WTC11 (cell line): Measurements from ENCODE around the gene SCYL1. TPM values are rescaled to one million over a fixed set of nuclear protein-coding genes. Genes with fewer than 3 reads are reported as not detected.
"Not testable (repeated sequence)": the region's sequence is repeated elsewhere in the genome, so short reads cannot be mapped to it uniquely, and the experiment has no call there.

ENCODE experiments used
- ATAC-seq: fragments of 200-7000 bp; cut with Tn5 transposase; 2 replicates; pipeline ENCODE4 v1.10.0; 2021; ENCODE audit warnings: mild to moderate bottlenecking, moderate library complexity
- CTCF ChIA-PET: fragments of 300-600 bp; sonication (Branson Sonifier 250); formaldehyde crosslinking; loops from one replicate; lab custom pipeline; 2021; ENCODE audit warnings: antibody characterized with exemption; lab: Charles Lee
- POLR2A ChIA-PET: fragments of 350-600 bp; sonication (Branson Sonifier 250); formaldehyde crosslinking; loops from one replicate; lab custom pipeline; 2021; ENCODE audit warnings: antibody characterized with exemption; lab: Charles Lee
- DNase-seq: peaks from one replicate; pipeline ENCODE4 v3.0.0; 2021; ENCODE audit warnings: low spot score
- H3K27ac Mint-ChIP-seq: 2 replicates; pipeline ENCODE4 v1.8.0; 2021; ENCODE audit warnings: mixed read lengths
- H3K27me3 Mint-ChIP-seq: 2 replicates; pipeline ENCODE4 v1.8.0; 2021; ENCODE audit warnings: low read depth, mild to moderate bottlenecking, moderate library complexity, mixed read lengths
- H3K36me3 Mint-ChIP-seq: 2 replicates; pipeline ENCODE4 v1.8.0; 2021; ENCODE audit warnings: mixed read lengths
- H3K4me1 Mint-ChIP-seq: 2 replicates; pipeline ENCODE4 v1.8.0; 2022; ENCODE audit warnings: mixed read lengths
- H3K4me3 Mint-ChIP-seq: 2 replicates; pipeline ENCODE4 v1.8.0; 2021; ENCODE audit warnings: mild to moderate bottlenecking, moderate library complexity, mixed read lengths
- H3K9me3 Mint-ChIP-seq: 2 replicates; pipeline ENCODE4 v1.8.0; 2021; ENCODE audit warnings: mixed read lengths
- ESRRA ChIP-seq: sonication (generic); formaldehyde crosslinking; IDR thresholded peaks from 2 replicates; pipeline ENCODE4 v1.8.1; 2022; ENCODE audit warnings: mild to moderate bottlenecking, missing genetic modification reagents, borderline replicate concordance
- FOXP1 ChIP-seq: sonication (generic); formaldehyde crosslinking; IDR thresholded peaks from 2 replicates; pipeline ENCODE4 v1.8.0; 2022; ENCODE audit warnings: missing genetic modification reagents, mild to moderate bottlenecking, moderate library complexity, borderline replicate concordance
- GABPB1 ChIP-seq: sonication (generic); formaldehyde crosslinking; IDR thresholded peaks from 2 replicates; pipeline ENCODE4 v1.8.1; 2023; ENCODE audit warnings: mild to moderate bottlenecking, missing genetic modification reagents
- HMGA2 ChIP-seq: fragments of 250-450 bp; sonication (Bioruptor Pico); IDR thresholded peaks from 2 replicates; pipeline ENCODE4 v1.4.0; 2021; ENCODE audit warnings: mild to moderate bottlenecking, moderate library complexity
- IRF2 ChIP-seq: sonication (generic); formaldehyde crosslinking; IDR thresholded peaks from 2 replicates; pipeline ENCODE4 v1.8.0; 2022; ENCODE audit warnings: low read depth, missing genetic modification reagents, borderline replicate concordance
- JAZF1 ChIP-seq: fragments of 250-450 bp; sonication (Bioruptor Pico); IDR thresholded peaks from 2 replicates; pipeline ENCODE4 v1.9.0; 2021; ENCODE audit warnings: moderate library complexity, mild to moderate bottlenecking, inconsistent platforms
- KAT7 ChIP-seq: sonication (generic); formaldehyde crosslinking; IDR thresholded peaks from 2 replicates; pipeline ENCODE4 v1.8.1; 2023; ENCODE audit warnings: missing genetic modification reagents, mild to moderate bottlenecking, borderline replicate concordance
- NFYB ChIP-seq: sonication (generic); formaldehyde crosslinking; conservative IDR thresholded peaks from 2 replicates; pipeline ENCODE4 v1.8.0; 2022; ENCODE audit warnings: low read depth, missing genetic modification reagents
- NR1H2 ChIP-seq: sonication (generic); formaldehyde crosslinking; IDR thresholded peaks from 2 replicates; pipeline ENCODE4 v1.9.0; 2021; ENCODE audit warnings: mild to moderate bottlenecking, moderate library complexity, missing genetic modification reagents
- NR2C2 ChIP-seq: sonication (generic); formaldehyde crosslinking; IDR thresholded peaks from 2 replicates; pipeline ENCODE4 v1.8.0; 2022; ENCODE audit warnings: mild to moderate bottlenecking, missing genetic modification reagents
- PRDM15 ChIP-seq: sonication (generic); formaldehyde crosslinking; IDR thresholded peaks from 2 replicates; pipeline ENCODE4 v1.8.0; 2022; ENCODE audit warnings: missing genetic modification reagents
- PRRX2 ChIP-seq: fragments of 250-450 bp; sonication (Bioruptor Pico); IDR thresholded peaks from 2 replicates; pipeline ENCODE4 v1.8.0; 2021; ENCODE audit warnings: mild to moderate bottlenecking
- SOX15 ChIP-seq: fragments of 250-450 bp; sonication (Bioruptor Pico); IDR thresholded peaks from 2 replicates; pipeline ENCODE4 v1.9.0; 2021; ENCODE audit warnings: mild to moderate bottlenecking
- SP1 ChIP-seq: sonication (generic); formaldehyde crosslinking; conservative IDR thresholded peaks from 2 replicates; pipeline ENCODE4 v1.8.1; 2022; ENCODE audit warnings: missing genetic modification reagents
- TEAD1 ChIP-seq: sonication (generic); formaldehyde crosslinking; IDR thresholded peaks from 2 replicates; pipeline ENCODE4 v1.8.0; 2022; ENCODE audit warnings: mild to moderate bottlenecking, missing genetic modification reagents
- ZNF396 ChIP-seq: fragments of 250-450 bp; sonication (Bioruptor Pico); IDR thresholded peaks from 2 replicates; pipeline ENCODE4 v1.8.0; 2021; ENCODE audit warnings: mild to moderate bottlenecking, moderate library complexity, borderline replicate concordance
- ZNF423 ChIP-seq: fragments of 250-450 bp; sonication (Bioruptor Pico); IDR thresholded peaks from 2 replicates; pipeline ENCODE4 v2.1.2; 2022; ENCODE audit warnings: mild to moderate bottlenecking, moderate library complexity
- total RNA-seq: library from RNA; stranded (reverse); gene quantifications from 3 replicates; pipeline ENCODE4 v1.2.3, GENCODE V29; 2021
- TF ChIP-seq, protein P1 (sequence below): sonication (generic); formaldehyde crosslinking; IDR thresholded peaks from 2 replicates; pipeline ENCODE4 v1.8.1; 2022; ENCODE audit warnings: mild to moderate bottlenecking, moderate library complexity, missing genetic modification reagents
- TF ChIP-seq, protein P2 (sequence below): sonication (generic); formaldehyde crosslinking; IDR thresholded peaks from 2 replicates; pipeline ENCODE4 v1.8.0; 2022; ENCODE audit warnings: mild to moderate bottlenecking, missing genetic modification reagents
- TF ChIP-seq, protein P3 (sequence below): sonication (generic); formaldehyde crosslinking; IDR thresholded peaks from 2 replicates; pipeline ENCODE4 v1.8.0; 2022; ENCODE audit warnings: mild to moderate bottlenecking, missing genetic modification reagents
- TF ChIP-seq, protein P4 (sequence below): fragments of 250-450 bp; sonication (Bioruptor Pico); IDR thresholded peaks from 2 replicates; pipeline ENCODE4 v1.8.0; 2021; ENCODE audit warnings: mild to moderate bottlenecking

Gene SCYL1
- total RNA-seq, 1 experiment from 2014 or later = 76.8 TPM

- POLR2A ChIA-PET = interaction anchor here (1.2 kb wide), 1 partner anchor 23 kb away, joined by 4 read pairs; no protein-coding TSS in a partner anchor
Measured at GRCh38 chr11:65563601-65564000, 38.7 kb downstream of the SCYL1 start.

GRCh38 chr11:65564879-65565559, 40.1 kb downstream of the SCYL1 start:
- Mint-ChIP-seq H3K27me3 (peaks cover 19% of the 10 kb centered on the region), H3K4me1 (peaks cover 31% of the 10 kb centered on the region)
- H3K9me3 Mint-ChIP-seq, H3K36me3 Mint-ChIP-seq, DNase-seq, H3K4me3 Mint-ChIP-seq, ATAC-seq, H3K27ac Mint-ChIP-seq: not testable (repeated sequence)
- POLR2A ChIA-PET = interaction anchor here (0.6 kb wide), 1 partner anchor 215 kb away, joined by 3 read pairs; no protein-coding TSS in a partner anchor
- CTCF ChIA-PET = interaction anchor here (0.9 to 9.1 kb wide), 6 partner anchors 8 to 148 kb away, joined by 3 to 67 read pairs (median 3); partner anchors contain the start of genes EHBP1L1 and KCNK7

More at GRCh38 chr11:65563601-65564000, 38.7 kb downstream of the SCYL1 start:
- Mint-ChIP-seq H3K9me3 (no peaks in the 10 kb centered on the region), H3K36me3 (0 out of 2 replicates have a peak, but pooled peaks cover 3% of the 10 kb centered on the region), H3K4me1 (peaks cover 28% of the 10 kb centered on the region), H3K27me3 (peaks cover 31% of the 10 kb centered on the region), H3K27ac (no peak overlapping the region), H3K4me3 (no peak overlapping the region)
- TF ChIP-seq TEAD1 (CRISPR knock-in tag) = no peak
- TF ChIP-seq PRDM15 (CRISPR knock-in tag) = no peak
- TF ChIP-seq NR2C2 (CRISPR knock-in tag) = no peak
- TF ChIP-seq, protein P1, sequence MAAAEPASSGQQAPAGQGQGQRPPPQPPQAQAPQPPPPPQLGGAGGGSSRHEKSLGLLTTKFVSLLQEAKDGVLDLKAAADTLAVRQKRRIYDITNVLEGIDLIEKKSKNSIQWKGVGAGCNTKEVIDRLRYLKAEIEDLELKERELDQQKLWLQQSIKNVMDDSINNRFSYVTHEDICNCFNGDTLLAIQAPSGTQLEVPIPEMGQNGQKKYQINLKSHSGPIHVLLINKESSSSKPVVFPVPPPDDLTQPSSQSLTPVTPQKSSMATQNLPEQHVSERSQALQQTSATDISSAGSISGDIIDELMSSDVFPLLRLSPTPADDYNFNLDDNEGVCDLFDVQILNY (CRISPR knock-in tag) = no peak
- TF ChIP-seq JAZF1 (CRISPR knock-in tag) = no peak
- TF ChIP-seq NR1H2 (CRISPR knock-in tag) = no peak
- no peak for TF ChIP-seq ZNF396 (CRISPR knock-in tag)
- no peak for TF ChIP-seq HMGA2 (CRISPR knock-in tag)
- no peak for TF ChIP-seq SOX15 (CRISPR knock-in tag)
- TF ChIP-seq FOXP1 (CRISPR knock-in tag) = no peak
- TF ChIP-seq SP1 (CRISPR knock-in tag) = no peak
- TF ChIP-seq ZNF423 (CRISPR knock-in tag) = no peak
- TF ChIP-seq, protein P2, sequence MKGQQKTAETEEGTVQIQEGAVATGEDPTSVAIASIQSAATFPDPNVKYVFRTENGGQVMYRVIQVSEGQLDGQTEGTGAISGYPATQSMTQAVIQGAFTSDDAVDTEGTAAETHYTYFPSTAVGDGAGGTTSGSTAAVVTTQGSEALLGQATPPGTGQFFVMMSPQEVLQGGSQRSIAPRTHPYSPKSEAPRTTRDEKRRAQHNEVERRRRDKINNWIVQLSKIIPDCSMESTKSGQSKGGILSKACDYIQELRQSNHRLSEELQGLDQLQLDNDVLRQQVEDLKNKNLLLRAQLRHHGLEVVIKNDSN (CRISPR knock-in tag) = no peak
- ATAC-seq (no peak), DNase-seq (no peak)
- CTCF ChIA-PET = interaction anchor here (0.6 to 9.1 kb wide), 6 partner anchors 11 to 30 kb away, joined by 3 to 106 read pairs (median 36); partner anchors contain the start of gene KCNK7

- CTCF ChIA-PET = interaction anchor here (0.7 to 9.1 kb wide), 7 partner anchors 8 to 149 kb away, joined by 3 to 67 read pairs (median 4); partner anchors contain the start of gene KCNK7
- no peak overlapping the region for H3K4me3 Mint-ChIP-seq
- no peaks in the 10 kb centered on the region for H3K9me3 Mint-ChIP-seq
- ATAC-seq (no peak), DNase-seq (no peak)
- H3K27me3 Mint-ChIP-seq = peaks cover 11% of the 10 kb centered on the region
- 0 out of 2 replicates have a peak, but pooled peaks cover 3% of the 10 kb centered on the region for H3K36me3 Mint-ChIP-seq
- H3K27ac Mint-ChIP-seq = peak overlapping the region; percentile 57; the same call in 1 of the 2 replicates
- H3K4me1 Mint-ChIP-seq = peaks cover 25% of the 10 kb centered on the region
- POLR2A ChIA-PET = no interaction called here
- TF ChIP-seq TEAD1 (CRISPR knock-in tag) = no peak
- TF ChIP-seq ESRRA (CRISPR knock-in tag) = no peak
- TF ChIP-seq, protein P1 (CRISPR knock-in tag) = no peak
- TF ChIP-seq PRRX2 (CRISPR knock-in tag) = no peak
- TF ChIP-seq IRF2 (CRISPR knock-in tag) = no peak
- TF ChIP-seq KAT7 (CRISPR knock-in tag) = no peak
- TF ChIP-seq, protein P3, sequence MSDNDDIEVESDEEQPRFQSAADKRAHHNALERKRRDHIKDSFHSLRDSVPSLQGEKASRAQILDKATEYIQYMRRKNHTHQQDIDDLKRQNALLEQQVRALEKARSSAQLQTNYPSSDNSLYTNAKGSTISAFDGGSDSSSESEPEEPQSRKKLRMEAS = no peak
- no peak for TF ChIP-seq GABPB1 (CRISPR knock-in tag)
- TF ChIP-seq, protein P4, sequence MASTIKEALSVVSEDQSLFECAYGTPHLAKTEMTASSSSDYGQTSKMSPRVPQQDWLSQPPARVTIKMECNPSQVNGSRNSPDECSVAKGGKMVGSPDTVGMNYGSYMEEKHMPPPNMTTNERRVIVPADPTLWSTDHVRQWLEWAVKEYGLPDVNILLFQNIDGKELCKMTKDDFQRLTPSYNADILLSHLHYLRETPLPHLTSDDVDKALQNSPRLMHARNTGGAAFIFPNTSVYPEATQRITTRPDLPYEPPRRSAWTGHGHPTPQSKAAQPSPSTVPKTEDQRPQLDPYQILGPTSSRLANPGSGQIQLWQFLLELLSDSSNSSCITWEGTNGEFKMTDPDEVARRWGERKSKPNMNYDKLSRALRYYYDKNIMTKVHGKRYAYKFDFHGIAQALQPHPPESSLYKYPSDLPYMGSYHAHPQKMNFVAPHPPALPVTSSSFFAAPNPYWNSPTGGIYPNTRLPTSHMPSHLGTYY (CRISPR knock-in tag) = no peak
- TF ChIP-seq NFYB = no peak
Measured at GRCh38 chr11:65565624-65566453, 41.0 kb downstream of the SCYL1 start.
